ENCODE results near the gene CHMP5.

CHMP5 gene

GRCh38 chr9:33246269-33246860, 18.5 kb upstream of the CHMP5 start:
- Histone ChIP-seq H3K27ac (ENCODE audit: low read length) (no peak overlapping the region), H3K4me1 (ENCODE audit: insufficient read depth, low read length) (no peaks in the 10 kb centered on the region), H3K27me3 (ENCODE audit: insufficient read depth, low read length) (no peaks in the 10 kb centered on the region), H3K9ac (ENCODE audit: low read depth, low read length) (no peak overlapping the region), H3K36me3 (ENCODE audit: insufficient read depth, low read depth, low read length) (peaks cover 14% of the 10 kb centered on the region; the same call in 1 of the 2 replicates), H3K4me3 (ENCODE audit: low read length) (no peak overlapping the region), H3K9me3 (ENCODE audit: insufficient read depth, low read depth, low read length) (no peaks in the 10 kb centered on the region)

GRCh38 chr9:33248606-33249005, 16.2 kb upstream of the CHMP5 start:
- Histone ChIP-seq H3K27me3 (ENCODE audit: insufficient read depth, low read length) (no peaks in the 10 kb centered on the region), H3K4me3 (ENCODE audit: low read length) (no peak overlapping the region), H3K9me3 (ENCODE audit: insufficient read depth, low read depth, low read length) (no peaks in the 10 kb centered on the region), H3K36me3 (ENCODE audit: insufficient read depth, low read depth, low read length) (peaks cover 29% of the 10 kb centered on the region), H3K27ac (ENCODE audit: low read length) (no peak overlapping the region), H3K9ac (ENCODE audit: low read depth, low read length) (no peak overlapping the region), H3K4me1 (ENCODE audit: insufficient read depth, low read length) (no peaks in the 10 kb centered on the region)

GRCh38 chr9:33249087-33249658, 15.7 kb upstream of the CHMP5 start:
- Histone ChIP-seq H3K9ac (ENCODE audit: low read depth, low read length) (no peak overlapping the region), H3K27ac (ENCODE audit: low read length) (no peak overlapping the region), H3K4me3 (ENCODE audit: low read length) (no peak overlapping the region), H3K9me3 (ENCODE audit: insufficient read depth, low read depth, low read length) (no peaks in the 10 kb centered on the region), H3K27me3 (ENCODE audit: insufficient read depth, low read length) (no peaks in the 10 kb centered on the region), H3K4me1 (ENCODE audit: insufficient read depth, low read length) (no peaks in the 10 kb centered on the region), H3K36me3 (ENCODE audit: insufficient read depth, low read depth, low read length) (peaks cover 34% of the 10 kb centered on the region)

DNA sequence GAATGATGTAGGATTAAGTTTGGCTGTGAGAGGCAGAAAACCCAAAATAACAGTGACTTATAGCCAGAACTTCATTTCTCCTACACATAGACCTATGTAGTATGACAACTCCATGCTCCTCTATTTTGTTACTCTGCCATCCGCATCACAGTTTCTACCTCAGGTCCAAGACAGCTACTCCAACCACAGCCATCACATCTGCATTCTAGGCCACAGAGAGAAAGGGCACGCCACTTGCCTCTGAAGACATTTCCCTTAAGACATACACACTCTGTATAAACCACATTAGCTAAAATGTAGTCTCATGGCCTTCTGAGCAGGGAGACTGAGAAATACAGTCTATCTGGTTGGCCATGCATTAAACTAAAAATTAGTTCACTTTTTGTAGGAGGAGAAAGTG, 14.9 kb upstream of the CHMP5 start:
- Histone ChIP-seq H3K27me3 (ENCODE audit: insufficient read depth, low read length) (no peaks in the 10 kb centered on the region), H3K36me3 (ENCODE audit: insufficient read depth, low read depth, low read length) (peaks cover 42% of the 10 kb centered on the region), H3K9me3 (ENCODE audit: insufficient read depth, low read depth, low read length) (no peaks in the 10 kb centered on the region), H3K4me3 (ENCODE audit: low read length) (no peak overlapping the region), H3K9ac (ENCODE audit: low read depth, low read length) (no peak overlapping the region), H3K4me1 (ENCODE audit: insufficient read depth, low read length) (no peaks in the 10 kb centered on the region), H3K27ac (ENCODE audit: low read length) (no peak overlapping the region)

GRCh38 chr9:33250458-33250995, 14.3 kb upstream of the CHMP5 start:
- no peaks in the 10 kb centered on the region for H3K4me1 ChIP-seq (ENCODE audit: insufficient read depth, low read length)
- H3K9me3 ChIP-seq (ENCODE audit: insufficient read depth, low read depth, low read length): no peaks in the 10 kb centered on the region
- H3K9ac ChIP-seq (ENCODE audit: low read depth, low read length): no peak overlapping the region; the same call in 1 of the 2 replicates
- peaks cover 48% of the 10 kb centered on the region for H3K36me3 ChIP-seq (ENCODE audit: insufficient read depth, low read depth, low read length)
- no peaks in the 10 kb centered on the region for H3K27me3 ChIP-seq (ENCODE audit: insufficient read depth, low read length)
- no peak overlapping the region for H3K4me3 ChIP-seq (ENCODE audit: low read length)
- no peak overlapping the region for H3K27ac ChIP-seq (ENCODE audit: low read length)

- Histone ChIP-seq H3K9ac (ENCODE audit: low read depth, low read length) (no peak overlapping the region), H3K9me3 (ENCODE audit: insufficient read depth, low read depth, low read length) (no peaks in the 10 kb centered on the region), H3K4me1 (ENCODE audit: insufficient read depth, low read length) (no peaks in the 10 kb centered on the region), H3K36me3 (ENCODE audit: insufficient read depth, low read depth, low read length) (peaks cover 75% of the 10 kb centered on the region), H3K4me3 (ENCODE audit: low read length) (no peak overlapping the region), H3K27ac (ENCODE audit: low read length) (no peak overlapping the region), H3K27me3 (ENCODE audit: insufficient read depth, low read length) (no peaks in the 10 kb centered on the region)
Observed at GRCh38 chr9:33254211-33254610, 10.6 kb upstream of the CHMP5 start.

- H3K4me3 ChIP-seq (ENCODE audit: low read length): no peak overlapping the region
- H3K9ac ChIP-seq (ENCODE audit: low read depth, low read length): no peak overlapping the region
- H3K27ac ChIP-seq (ENCODE audit: low read length): no peak overlapping the region
- H3K9me3 ChIP-seq (ENCODE audit: insufficient read depth, low read depth, low read length): no peaks in the 10 kb centered on the region
- H3K27me3 ChIP-seq (ENCODE audit: insufficient read depth, low read length): no peaks in the 10 kb centered on the region
- H3K36me3 ChIP-seq (ENCODE audit: insufficient read depth, low read depth, low read length): peaks cover 83% of the 10 kb centered on the region
- H3K4me1 ChIP-seq (ENCODE audit: insufficient read depth, low read length): no peaks in the 10 kb centered on the region
Observed at GRCh38 chr9:33255014-33255413, 9.8 kb upstream of the CHMP5 start.

DNA sequence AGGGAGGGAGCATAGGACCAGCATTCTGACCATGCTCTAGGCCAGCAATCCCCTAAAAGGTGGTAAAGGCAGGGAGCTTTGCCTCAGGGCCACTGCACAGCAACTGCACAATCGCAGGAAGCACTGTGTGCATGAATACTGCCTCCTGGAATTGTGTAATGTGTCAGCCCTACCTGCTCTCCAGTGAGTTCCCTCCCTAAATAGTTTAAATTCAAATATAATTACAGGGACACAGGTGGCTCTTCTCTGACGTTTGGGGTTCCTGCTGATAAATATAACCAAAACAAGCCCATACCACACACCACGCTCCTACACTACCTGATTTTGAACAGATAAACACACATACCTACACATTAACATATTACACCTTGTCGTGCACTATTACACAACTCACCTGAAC, 9.4 kb upstream of the CHMP5 start:
- no peaks in the 10 kb centered on the region for H3K27me3 ChIP-seq (ENCODE audit: insufficient read depth, low read length)

DNA sequence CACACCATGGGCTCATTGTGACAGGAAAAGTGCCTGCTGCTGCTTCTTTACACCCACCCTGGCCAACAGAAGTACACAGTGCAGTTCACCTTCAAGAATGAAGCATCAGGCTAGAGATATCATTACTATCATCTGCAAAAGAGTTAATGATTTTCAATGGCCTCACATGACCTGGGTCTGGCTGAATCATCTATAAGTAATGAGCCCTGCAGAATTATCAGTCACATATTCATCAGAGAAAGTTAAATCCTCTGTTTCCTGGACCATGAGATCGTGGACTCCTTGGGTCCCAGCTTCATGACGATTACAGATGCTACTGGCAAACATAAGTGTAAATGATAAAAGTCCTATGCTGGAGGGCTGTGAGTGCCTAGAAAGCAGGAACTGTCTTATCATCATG, 8.6 kb upstream of the CHMP5 start:
- Histone ChIP-seq H3K27ac (ENCODE audit: low read length) (no peak overlapping the region), H3K4me3 (ENCODE audit: low read length) (no peak overlapping the region), H3K4me1 (ENCODE audit: insufficient read depth, low read length) (no peaks in the 10 kb centered on the region), H3K9ac (ENCODE audit: low read depth, low read length) (no peak overlapping the region), H3K36me3 (ENCODE audit: insufficient read depth, low read depth, low read length) (peaks cover 91% of the 10 kb centered on the region), H3K9me3 (ENCODE audit: insufficient read depth, low read depth, low read length) (no peaks in the 10 kb centered on the region), H3K27me3 (ENCODE audit: insufficient read depth, low read length) (no peaks in the 10 kb centered on the region)

More for the DNA sequence above, 9.4 kb upstream of the CHMP5 start:
- no peak overlapping the region for H3K27ac ChIP-seq (ENCODE audit: low read length)
- H3K9me3 ChIP-seq (ENCODE audit: insufficient read depth, low read depth, low read length): no peaks in the 10 kb centered on the region
- no peaks in the 10 kb centered on the region for H3K4me1 ChIP-seq (ENCODE audit: insufficient read depth, low read length)
- H3K36me3 ChIP-seq (ENCODE audit: insufficient read depth, low read depth, low read length): peaks cover 86% of the 10 kb centered on the region
- H3K4me3 ChIP-seq (ENCODE audit: low read length): no peak overlapping the region
- H3K9ac ChIP-seq (ENCODE audit: low read depth, low read length): no peak overlapping the region

GRCh38 chr9:33257276-33257675, 7.6 kb upstream of the CHMP5 start:
- Histone ChIP-seq H3K36me3 (ENCODE audit: insufficient read depth, low read depth, low read length) (peaks cover 99% of the 10 kb centered on the region), H3K9me3 (ENCODE audit: insufficient read depth, low read depth, low read length) (no peaks in the 10 kb centered on the region), H3K27me3 (ENCODE audit: insufficient read depth, low read length) (no peaks in the 10 kb centered on the region), H3K9ac (ENCODE audit: low read depth, low read length) (no peak overlapping the region), H3K27ac (ENCODE audit: low read length) (no peak overlapping the region), H3K4me3 (ENCODE audit: low read length) (no peak overlapping the region), H3K4me1 (ENCODE audit: insufficient read depth, low read length) (no peaks in the 10 kb centered on the region)

DNA sequence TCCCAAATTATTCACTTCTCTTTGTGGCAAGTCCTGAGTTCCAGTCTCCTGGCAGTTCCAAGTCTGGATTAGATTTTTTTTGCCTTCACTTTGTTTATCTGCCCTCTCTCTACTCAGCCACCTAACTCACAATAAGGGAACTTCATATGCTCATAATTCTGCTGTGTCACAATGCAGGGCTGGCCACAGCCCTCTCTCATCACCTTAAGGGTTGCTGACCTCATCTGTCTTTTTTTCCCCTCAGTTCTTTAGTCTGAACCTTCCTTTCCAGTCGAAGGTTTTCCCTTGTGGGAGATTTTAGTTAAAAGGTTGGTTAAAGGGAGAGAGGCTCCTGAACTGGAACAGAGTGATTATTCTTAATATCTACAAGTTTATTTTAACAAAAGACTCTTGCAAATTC, 4.5 kb upstream of the CHMP5 start:
- Histone ChIP-seq H3K4me1 (ENCODE audit: insufficient read depth, low read length) (peaks cover under 1% of the 10 kb centered on the region), H3K27me3 (ENCODE audit: insufficient read depth, low read length) (no peaks in the 10 kb centered on the region), H3K4me3 (ENCODE audit: low read length) (no peak overlapping the region), H3K9me3 (ENCODE audit: insufficient read depth, low read depth, low read length) (no peaks in the 10 kb centered on the region), H3K9ac (ENCODE audit: low read depth, low read length) (no peak overlapping the region), H3K36me3 (ENCODE audit: insufficient read depth, low read depth, low read length) (peaks cover 69% of the 10 kb centered on the region), H3K27ac (ENCODE audit: low read length) (no peak overlapping the region)

Data from iPS-20b (cell line).